HCT116 (cell line): Measurements from ENCODE around the gene ARRDC5. TPM values are rescaled to one million over a fixed set of nuclear protein-coding genes. Genes with fewer than 3 reads are reported as not detected.

Source experiments
- ATAC-seq: fragments of 200-7000 bp; cut with Tn5 transposase; 2 replicates; pipeline ENCODE4 v1.9.1; 2020; ENCODE audit warnings: mild to moderate bottlenecking, moderate library complexity
- BruUV-seq: library from RNA; stranded (reverse); fragments of 400-500 nt; replicated peaks from 2 replicates; lab custom pipeline; 2021; lab: Mats Ljungman, UMichigan
- CTCF ChIA-PET: fragments of 300-600 bp; sonication (Branson Sonifier 250); formaldehyde crosslinking; loops from one replicate; lab custom pipeline; 2021; ENCODE audit warnings: antibody characterized with exemption; lab: Charles Lee
- POLR2A ChIA-PET: fragments of 300-600, 350-600 bp; sonication (Branson Sonifier 250); formaldehyde crosslinking; loops from one replicate; lab custom pipeline; 2021; ENCODE audit warnings: antibody characterized with exemption; lab: Charles Lee
- RAD21 ChIA-PET, 2 experiments: fragments of 300-600 bp; sonication (Branson Sonifier 250); formaldehyde crosslinking; loops; one replicate each; lab custom pipeline; 2023; ENCODE audit warnings: low total read pairs in 2 of 2; ENCODE audit not compliant: uncharacterized antibody in 2 of 2, unreplicated experiment in 2 of 2, low non-redundant PET in 1 of 2; lab: Charles Lee
- DNase-seq: peaks from one replicate; pipeline ENCODE4 v3.0.0-alpha.2; 2010; ENCODE audit warnings: low read depth, low spot score
- H2AFZ ChIP-seq: fragments of 200-600 bp; shearing (Covaris generic), sonication (generic); 2 replicates; pipeline ENCODE4 v1.6.1; 2017; ENCODE audit warnings: low read depth, mixed run types, mixed read lengths, antibody characterized with exemption, low read length; ENCODE audit not compliant: poor library complexity, severe bottlenecking
- H3K27ac ChIP-seq: 2 replicates; pipeline ENCODE4 v1.5.1; 2012; ENCODE audit warnings: low read depth, low read length
- H3K27me3 ChIP-seq: fragments of 200-600 bp; sonication (generic); 2 replicates; pipeline ENCODE4 v1.6.1; 2016; ENCODE audit warnings: mixed run types, low read length, mixed read lengths; ENCODE audit not compliant: insufficient read depth
- H3K36me3 ChIP-seq, 2 experiments: fragments of 200-500 bp in 1 of 2; fragments of 200-600 bp in 1 of 2; sonication (Bioruptor generic) in 1 of 2; sonication (generic) in 1 of 2; 2 replicates each; pipeline versions ENCODE4 v1.5.1 to v1.6.1; 2014 to 2016; ENCODE audit warnings: low read length in 2 of 2, inconsistent platforms in 1 of 2, mixed read lengths in 1 of 2, mixed run types in 1 of 2; ENCODE audit not compliant: insufficient read depth in 2 of 2, control insufficient read depth in 1 of 2
- H3K4me1 ChIP-seq, 2 experiments: fragments of 200-600 bp in 1 of 2; sonication (generic) in 1 of 2; 2 replicates each; pipeline versions ENCODE4 v1.5.1 to v1.6.1; 2012 to 2017; ENCODE audit warnings: low read length in 2 of 2, inconsistent platforms in 1 of 2, mild to moderate bottlenecking in 1 of 2, mixed read lengths in 1 of 2, mixed run types in 1 of 2, moderate library complexity in 1 of 2; ENCODE audit not compliant: insufficient read depth in 2 of 2, control insufficient read depth in 1 of 2
- H3K4me2 ChIP-seq: fragments of 200-600 bp; sonication (generic); 2 replicates; pipeline ENCODE4 v1.6.1; 2017; ENCODE audit warnings: mixed run types, low read length, mixed read lengths
- H3K4me3 ChIP-seq, 2 experiments: fragments of 200-600 bp in 1 of 2; sonication (generic) in 1 of 2; replicated peaks in 1 of 2; 2 replicates each; pipeline ENCODE4 v1.5.1; 2011 to 2016; ENCODE audit warnings: low read length in 2 of 2, control low read depth in 1 of 2, low read depth in 1 of 2, mild to moderate bottlenecking in 1 of 2, mixed read lengths in 1 of 2, mixed run types in 1 of 2
- H3K79me2 ChIP-seq: fragments of 200-600 bp; sonication (generic); 2 replicates; pipeline ENCODE4 v1.6.1; 2017; ENCODE audit warnings: mild to moderate bottlenecking, mixed run types, low read length, moderate library complexity, mixed read lengths; ENCODE audit not compliant: insufficient read depth
- H3K9ac ChIP-seq: fragments of 200-600 bp; sonication (generic); 2 replicates; pipeline ENCODE4 v1.6.1; 2016; ENCODE audit warnings: low read length, mixed read lengths
- H3K9me2 ChIP-seq: fragments of 200-600 bp; sonication (generic), shearing (Covaris generic); 2 replicates; pipeline ENCODE4 v1.6.1; 2017; ENCODE audit warnings: mixed run types, mild to moderate bottlenecking, moderate library complexity; ENCODE audit not compliant: insufficient read depth
- H3K9me3 ChIP-seq, 2 experiments: fragments of 200-500 bp in 1 of 2; fragments of 200-600 bp in 1 of 2; sonication (Bioruptor generic) in 1 of 2; sonication (generic) in 1 of 2; 2 replicates each; pipeline ENCODE4 v1.6.1; 2014 to 2017; ENCODE audit warnings: low read length in 2 of 2, mixed read lengths in 2 of 2, inconsistent platforms in 1 of 2, low read depth in 1 of 2, mild to moderate bottlenecking in 1 of 2, mixed run types in 1 of 2, moderate library complexity in 1 of 2; ENCODE audit not compliant: control insufficient read depth in 1 of 2, insufficient read depth in 1 of 2
- H4K20me1 ChIP-seq: fragments of 200-600 bp; sonication (generic), shearing (Covaris generic); 2 replicates; pipeline ENCODE4 v1.6.1; 2017; ENCODE audit warnings: mixed run types, mild to moderate bottlenecking, moderate library complexity; ENCODE audit not compliant: insufficient read depth
- ATF3 ChIP-seq: IDR thresholded peaks from 2 replicates; pipeline ENCODE4 v1.6.1; 2012
- CEBPB ChIP-seq: IDR thresholded peaks from 2 replicates; pipeline ENCODE4 v1.6.1; 2012; ENCODE audit warnings: low read depth
- CTCF ChIP-seq, 3 experiments: fragments of 200-600 bp in 1 of 3; sonication (generic) in 1 of 3; IDR thresholded peaks in 2 of 3; conservative IDR thresholded peaks in 1 of 3; 2 replicates each; pipeline ENCODE4 v1.5.1; 2012 to 2017; ENCODE audit warnings: low read depth in 2 of 3, low read length in 2 of 3, antibody characterized with exemption in 1 of 3, borderline replicate concordance in 1 of 3, control low read depth in 1 of 3, mild to moderate bottlenecking in 1 of 3, mixed read lengths in 1 of 3, mixed run types in 1 of 3, moderate library complexity in 1 of 3; ENCODE audit not compliant: insufficient read depth in 1 of 3
- EGR1 ChIP-seq: IDR thresholded peaks from 2 replicates; pipeline ENCODE4 v1.6.1; 2012; ENCODE audit warnings: low read depth
- EZH2phosphoT487 ChIP-seq: fragments of 200-600 bp; IDR thresholded peaks from 2 replicates; pipeline ENCODE4 v1.6.1; 2018; ENCODE audit warnings: antibody characterized with exemption, borderline replicate concordance
- JUND ChIP-seq: IDR thresholded peaks from 2 replicates; pipeline ENCODE4 v1.6.1; 2012
- POLR2A ChIP-seq: IDR thresholded peaks from 2 replicates; pipeline ENCODE4 v1.7.0; 2011; ENCODE audit warnings: borderline replicate concordance; ENCODE audit not compliant: insufficient read depth, insufficient read length; ENCODE audit errors: extremely low read depth
- POLR2AphosphoS5 ChIP-seq: IDR thresholded peaks from 2 replicates; pipeline ENCODE4 v1.6.1; 2011; ENCODE audit warnings: mild to moderate bottlenecking, low read depth, low read length, moderate library complexity
- RAD21 ChIP-seq: IDR thresholded peaks from 2 replicates; pipeline ENCODE4 v1.6.1; 2012; ENCODE audit warnings: low read depth, mild to moderate bottlenecking
- REST ChIP-seq: IDR thresholded peaks from 2 replicates; pipeline ENCODE4 v1.6.1; 2012; ENCODE audit warnings: low read depth
- SIN3A ChIP-seq: IDR thresholded peaks from 2 replicates; pipeline ENCODE4 v1.6.1; 2012; ENCODE audit warnings: low read depth
- SP1 ChIP-seq: IDR thresholded peaks from 2 replicates; pipeline ENCODE4 v1.6.1; 2012; ENCODE audit warnings: low read depth
- TCF7L2 ChIP-seq: IDR thresholded peaks from 2 replicates; pipeline ENCODE4 v1.7.0; 2011; ENCODE audit warnings: borderline replicate concordance, inconsistent platforms; ENCODE audit not compliant: insufficient read depth, insufficient read length; ENCODE audit errors: extremely low read depth
- ZBTB33 ChIP-seq: IDR thresholded peaks from 2 replicates; pipeline ENCODE4 v1.6.1; 2011; ENCODE audit warnings: mild to moderate bottlenecking, low read length, moderate library complexity; ENCODE audit not compliant: insufficient replicate concordance; ENCODE audit errors: extremely low read depth
- ZFX ChIP-seq: fragments of 450-650 bp; IDR thresholded peaks from 2 replicates; pipeline ENCODE4 v1.6.1; 2017
- intact Hi-C: fragments of 100-400 bp; cut with micrococcal nuclease; formaldehyde crosslinking; loops from 2 replicates; pipeline ENCODE4 v1.10.0; 2022
- total RNA-seq: library from RNA; stranded (reverse); gene quantifications from one replicate; pipeline ENCODE4 v1.2.1, GENCODE V29; 2021; ENCODE audit not compliant: unreplicated experiment

ARRDC5 gene
- total RNA-seq, 1 experiment from 2014 or later = not detected

- H3K27me3 ChIP-seq = no peaks in the 10 kb centered on the region
- ChIA-PET POLR2A (no interaction called here), CTCF (no interaction called here), RAD21 (interaction anchor here (0.6 kb wide), 2 partner anchors 12 to 52 kb away, joined by 3 read pairs; no protein-coding TSS in a partner anchor)
- ATAC-seq (no peak), DNase-seq (no peak)
- H4K20me1 ChIP-seq = no peaks in the 10 kb centered on the region; the same call in 1 of the 2 replicates
- H3K36me3 ChIP-seq = peaks cover 6 to 19% of the 10 kb centered on the region in 2 experiments; a peak in 2 of 4 replicates
- H3K9me3 ChIP-seq = no peaks in the 10 kb centered on the region
- H2AFZ ChIP-seq = no peak overlapping the region
- H3K9me2 ChIP-seq = no peaks in the 10 kb centered on the region
- BruUV-seq = no TSS peak
- intact Hi-C loops = no loop called here
- no peak overlapping the region for H3K4me3 ChIP-seq
- no peak overlapping the region for H3K9ac ChIP-seq
- no peak overlapping the region for H3K4me2 ChIP-seq
- no peak for TF ChIP-seq JUND
- no peak for TF ChIP-seq REST
- TF ChIP-seq POLR2A = no peak
- TF ChIP-seq SP1 = no peak
- TF ChIP-seq ZFX = no peak
- TF ChIP-seq EGR1 = no peak
- no peak for TF ChIP-seq SIN3A
- TF ChIP-seq CEBPB = no peak
- TF ChIP-seq POLR2AphosphoS5 = no peak
- no peak for TF ChIP-seq EZH2phosphoT487
- TF ChIP-seq ATF3 = no peak
- no peak for TF ChIP-seq TCF7L2
- no peak for TF ChIP-seq RAD21
- no peak for TF ChIP-seq CTCF (IDR thresholded peaks at IDR 0.05 in 2 of 3, conservative IDR thresholded peaks at IDR 0.05 in 1 of 3; ENCODE audit: borderline replicate concordance in 1 of 3, insufficient read depth in 1 of 3, low read depth in 2 of 3, low read length in 2 of 3)
- no peak for TF ChIP-seq ZBTB33
- H3K4me1 ChIP-seq = peaks cover 7 to 19% of the 10 kb centered on the region in 2 experiments
- peaks cover 97% of the 10 kb centered on the region for H3K79me2 ChIP-seq
- peak overlapping the region; percentile 38; the same call in 1 of the 2 replicates for H3K27ac ChIP-seq
Measured at GRCh38 chr19:4922530-4923275, 20.0 kb upstream of the ARRDC5 start.
